A673 (cell line): ENCODE data around the gene WDR20. TPM values are rescaled to one million over a fixed set of nuclear protein-coding genes. Genes with fewer than 3 reads are reported as not detected.

Experiments used
- BruUV-seq: library from RNA; stranded (reverse); fragments of 400-500 nt; replicated peaks from 2 replicates; lab custom pipeline; 2021; lab: Mats Ljungman, UMichigan
- CTCF ChIA-PET: fragments of 300-600 bp; sonication (Branson Sonifier 250); formaldehyde crosslinking; loops from one replicate; lab custom pipeline; 2022; ENCODE audit warnings: antibody characterized with exemption; lab: Charles Lee
- POLR2A ChIA-PET: fragments of 300-600 bp; sonication (Branson Sonifier 250); formaldehyde crosslinking; loops from one replicate; lab custom pipeline; 2022; ENCODE audit warnings: antibody characterized with exemption; ENCODE audit not compliant: low non-redundant PET; lab: Charles Lee
- DNase-seq: peaks from one replicate; pipeline ENCODE4 v3.0.0-alpha.2; 2015; ENCODE audit warnings: low spot score
- H3K27ac ChIP-seq: fragments of 200-600 bp; sonication (generic); 2 replicates; pipeline ENCODE4 v1.5.1; 2016; ENCODE audit warnings: mixed run types, low read depth, mild to moderate bottlenecking, mixed read lengths, antibody characterized with exemption, low read length; ENCODE audit not compliant: poor library complexity, severe bottlenecking
- H3K27me3 ChIP-seq: fragments of 200-600 bp; sonication (generic); replicated peaks from 2 replicates; pipeline ENCODE4 v1.6.1; 2017; ENCODE audit warnings: mixed run types, low read depth, mild to moderate bottlenecking, mixed read lengths, antibody characterized with exemption, low read length; ENCODE audit not compliant: insufficient read depth, poor library complexity
- H3K36me3 ChIP-seq: fragments of 200-600 bp; sonication (generic); 2 replicates; pipeline ENCODE4 v1.6.1; 2016; ENCODE audit warnings: mixed run types, mild to moderate bottlenecking, mixed read lengths, antibody characterized with exemption, low read length; ENCODE audit not compliant: insufficient read depth, poor library complexity, severe bottlenecking
- H3K4me1 ChIP-seq: fragments of 200-600 bp; sonication (generic); 2 replicates; pipeline ENCODE4 v1.6.1; 2017; ENCODE audit warnings: mixed run types, mild to moderate bottlenecking, mixed read lengths, antibody characterized with exemption, low read length; ENCODE audit not compliant: insufficient read depth, poor library complexity, severe bottlenecking
- H3K4me3 ChIP-seq: fragments of 200-600 bp; sonication (generic); 2 replicates; pipeline ENCODE4 v1.5.1; 2016; ENCODE audit warnings: low read depth, mixed run types, mild to moderate bottlenecking, mixed read lengths, low read length; ENCODE audit not compliant: poor library complexity, severe bottlenecking
- H3K9me3 ChIP-seq: fragments of 200-600 bp; sonication (generic); 2 replicates; pipeline ENCODE4 v1.6.1; 2016; ENCODE audit warnings: mixed run types, low read depth, mild to moderate bottlenecking, mixed read lengths, antibody characterized with exemption, low read length; ENCODE audit not compliant: poor library complexity, severe bottlenecking
- CTCF ChIP-seq: fragments of 300-800, 200-600 bp; sonication (generic); conservative IDR thresholded peaks from 2 replicates; pipeline ENCODE4 v1.5.1; 2017; ENCODE audit warnings: low read depth, mild to moderate bottlenecking, antibody characterized with exemption, low read length, moderate library complexity, mixed read lengths
- EZH2 ChIP-seq: fragments of 200-600 bp; sonication (generic); IDR thresholded peaks from 2 replicates; pipeline ENCODE4 v1.6.1; 2017; ENCODE audit warnings: borderline replicate concordance, low read depth, mild to moderate bottlenecking, mixed read lengths, antibody characterized with exemption, low read length; ENCODE audit not compliant: poor library complexity, severe bottlenecking
- intact Hi-C: fragments of 100-400 bp; cut with micrococcal nuclease; formaldehyde crosslinking; loops from one replicate; pipeline ENCODE4 v1.10.0; 2022; ENCODE audit not compliant: unreplicated experiment
- total RNA-seq: library from RNA; stranded (reverse); gene quantifications from 2 replicates; pipeline ENCODE4 v1.2.3, GENCODE V29; 2021

Gene WDR20
- total RNA-seq, 1 experiment from 2014 or later: 28.3 TPM

GRCh38 chr14:102116361-102117180 lies 23.1 kb upstream of the WDR20 start:
- Histone ChIP-seq H3K27me3 (no peaks in the 10 kb centered on the region), H3K9me3 (no peaks in the 10 kb centered on the region), H3K4me3 (no peak overlapping the region), H3K27ac (no peak overlapping the region), H3K4me1 (peaks cover under 1% of the 10 kb centered on the region), H3K36me3 (no peaks in the 10 kb centered on the region)
- intact Hi-C loops: no loop called here
- DNase-seq: no peak
- CTCF ChIA-PET: no interaction called here
- BruUV-seq: no TSS peak
- POLR2A ChIA-PET: no interaction called here
- no peak for TF ChIP-seq CTCF
- TF ChIP-seq EZH2: no peak

- Histone ChIP-seq H3K36me3 (no peaks in the 10 kb centered on the region), H3K27ac (no peak overlapping the region), H3K9me3 (no peaks in the 10 kb centered on the region), H3K27me3 (no peaks in the 10 kb centered on the region), H3K4me3 (no peak overlapping the region), H3K4me1 (peaks cover 4% of the 10 kb centered on the region)
- no peak for TF ChIP-seq EZH2
- TF ChIP-seq CTCF: no peak
- CTCF ChIA-PET: no interaction called here
- no TSS peak for BruUV-seq
- POLR2A ChIA-PET: no interaction called here
- DNase-seq: no peak
- intact Hi-C loops: no loop called here
Measured at GRCh38 chr14:102117852-102118251, 21.8 kb upstream of the WDR20 start.

GRCh38 chr14:102120888-102121287 lies 18.8 kb upstream of the WDR20 start:
- Histone ChIP-seq H3K36me3 (no peaks in the 10 kb centered on the region), H3K4me3 (no peak overlapping the region), H3K27ac (no peak overlapping the region), H3K9me3 (no peaks in the 10 kb centered on the region), H3K27me3 (no peaks in the 10 kb centered on the region), H3K4me1 (peaks cover 4% of the 10 kb centered on the region)
- intact Hi-C loops: no loop called here
- CTCF ChIA-PET: no interaction called here
- no TSS peak for BruUV-seq
- TF ChIP-seq CTCF (no peak), EZH2 (no peak)
- DNase-seq: no peak
- POLR2A ChIA-PET: no interaction called here
